GM12801 (cell line): Measurements from ENCODE around the gene DAGLA.

Experiments
- CTCF ChIP-seq: IDR thresholded peaks from one replicate; pipeline ENCODE4 v1.5.1; 2011; ENCODE audit warnings: control low read depth; ENCODE audit not compliant: insufficient read length; ENCODE audit errors: extremely low read depth

The DAGLA gene

DNA sequence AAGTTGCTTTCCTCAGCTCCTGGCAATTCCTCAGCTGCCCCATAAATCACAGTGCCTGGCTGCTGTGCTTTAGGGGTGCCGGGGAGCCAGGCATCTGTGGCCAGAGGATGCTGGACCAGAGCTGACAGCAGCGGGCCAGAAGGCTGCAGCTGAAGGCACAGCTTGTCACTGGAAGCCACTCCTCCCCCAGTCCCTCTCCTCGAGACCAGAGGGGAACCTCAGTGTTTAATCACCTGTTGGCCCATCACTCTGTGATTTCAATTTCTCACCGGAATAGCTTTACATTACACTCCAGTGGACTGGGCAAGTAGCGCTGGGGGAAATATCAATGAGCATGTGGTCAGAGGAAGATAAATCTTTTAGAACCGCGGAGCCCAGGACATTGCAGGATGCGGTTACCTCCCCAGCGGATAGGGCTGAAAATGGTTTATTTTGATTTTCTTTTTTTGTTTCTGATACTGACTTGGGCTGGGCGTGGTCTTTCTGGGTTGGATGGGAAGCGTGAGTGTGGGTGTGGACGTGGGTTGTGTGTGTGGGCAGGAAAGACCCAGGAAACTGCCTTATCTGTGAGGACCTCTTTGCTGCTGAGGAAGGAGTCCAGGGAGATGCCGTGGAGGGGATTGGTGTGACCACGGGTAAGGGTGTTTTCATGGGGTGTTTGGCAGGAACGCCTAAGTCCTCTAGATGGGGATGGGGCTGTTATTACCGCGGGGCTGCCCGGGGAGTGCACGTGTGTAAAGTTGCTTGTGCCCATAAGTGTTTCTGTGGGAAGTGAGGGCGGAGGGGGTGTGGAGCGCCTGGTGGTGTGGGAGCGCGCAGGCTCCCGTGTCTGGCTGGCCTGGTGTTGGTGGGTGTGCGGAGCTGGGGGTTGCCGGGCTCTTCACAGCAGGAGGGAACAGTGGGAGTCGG lies 4.0 kb downstream of the DAGLA start:
- no peak for TF ChIP-seq CTCF

DNA sequence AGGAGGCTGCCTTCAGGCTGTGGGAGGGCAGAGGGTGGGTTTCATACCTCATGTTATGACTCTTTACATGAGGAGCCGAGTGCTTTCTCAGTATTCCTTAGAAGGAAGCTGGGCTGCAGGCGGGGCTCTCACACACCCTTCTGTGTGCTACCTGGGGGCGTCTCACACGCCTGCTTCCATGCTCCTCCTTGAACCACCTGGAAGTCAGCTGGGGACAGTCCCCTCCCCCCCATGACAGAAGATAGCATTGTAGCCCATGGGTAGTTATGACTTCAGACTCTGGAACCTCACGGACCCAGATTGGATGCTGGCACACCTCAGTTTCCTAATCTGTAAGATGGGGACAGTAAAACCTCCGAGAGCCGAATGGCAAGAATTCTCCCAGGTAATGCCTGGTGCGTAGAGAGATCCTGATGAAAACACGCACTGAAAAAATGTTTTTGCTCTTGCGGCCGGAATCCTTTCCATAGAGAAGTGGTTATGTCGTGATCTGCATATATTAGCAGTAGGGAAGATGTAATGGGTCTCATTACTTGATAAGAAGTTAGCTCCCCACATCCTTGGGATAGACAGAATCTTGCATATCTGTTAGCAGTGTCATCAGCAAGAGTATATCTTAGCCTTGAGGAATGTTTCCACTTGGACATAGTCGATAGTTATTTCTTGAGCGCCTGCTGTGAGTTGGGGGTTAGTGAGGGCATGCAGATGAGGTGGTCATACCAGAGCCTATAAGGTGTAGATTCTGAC lies 4.9 kb downstream of the DAGLA start:
- TF ChIP-seq CTCF: no peak

GRCh38 chr11:61685617-61685967 lies 5.4 kb downstream of the DAGLA start:
- no peak for TF ChIP-seq CTCF

DNA sequence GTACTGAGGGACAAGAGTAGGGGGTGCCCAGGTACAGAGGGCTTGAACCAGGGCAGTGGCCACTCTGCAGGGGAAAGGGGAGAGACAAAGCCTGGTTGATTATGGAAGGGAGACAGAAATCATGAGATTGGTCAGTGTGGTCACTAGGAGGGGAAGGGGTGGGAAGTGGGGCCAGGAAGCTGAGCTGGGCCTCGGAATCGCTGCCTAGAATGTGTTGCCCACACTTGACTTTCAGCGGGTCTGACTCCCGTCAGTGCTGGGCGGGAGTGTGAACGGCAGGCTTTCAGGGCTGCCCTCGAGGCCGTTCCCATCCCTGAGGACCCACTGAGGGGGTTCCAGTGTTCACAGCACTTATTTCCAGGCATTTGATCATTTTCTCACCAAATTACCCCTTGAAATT lies 5.9 kb downstream of the DAGLA start:
- TF ChIP-seq CTCF: no peak

GRCh38 chr11:61686469-61686868 lies 6.3 kb downstream of the DAGLA start:
- no peak for TF ChIP-seq CTCF

DNA sequence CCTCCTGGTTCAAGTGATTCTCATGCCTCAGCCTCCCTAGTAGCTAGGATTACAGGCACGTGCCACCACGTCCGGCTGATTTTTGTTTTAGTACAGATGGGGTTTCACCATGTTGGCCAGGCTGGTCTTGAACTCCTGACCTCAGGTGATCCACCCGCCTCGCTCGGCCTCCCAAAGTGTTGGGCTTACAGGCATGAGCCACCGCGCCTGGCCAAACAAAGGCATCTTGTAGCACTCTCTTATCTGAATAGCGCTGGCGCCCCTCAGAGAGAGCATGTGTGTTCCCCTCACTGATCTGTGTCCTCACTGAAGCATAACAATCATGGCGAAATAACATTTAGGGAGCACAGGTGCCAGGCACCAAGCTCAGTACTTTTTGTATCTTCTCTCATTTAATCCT lies 7.2 kb downstream of the DAGLA start:
- TF ChIP-seq CTCF: no peak

- TF ChIP-seq CTCF: no peak
Measured at GRCh38 chr11:61688365-61689163, 8.4 kb downstream of the DAGLA start.
